GM19467 (cell line): ENCODE data around the gene EPB41L1.

Source experiments
- ATAC-seq: cut with Tn5 transposase; IDR thresholded peaks from one replicate; pipeline ENCODE4 v1.9.1; 2021; ENCODE audit warnings: mild to moderate bottlenecking, moderate library complexity; ENCODE audit not compliant: unreplicated experiment

The EPB41L1 gene

GRCh38 chr20:36275011-36275410, 120.5 kb downstream of the EPB41L1 start:
- no peak for ATAC-seq

GRCh38 chr20:36275441-36276189, 121.1 kb downstream of the EPB41L1 start:
- no peak for ATAC-seq

GRCh38 chr20:36277546-36277945, 123.0 kb downstream of the EPB41L1 start:
- ATAC-seq: no peak

GRCh38 chr20:36279362-36279761, 124.8 kb downstream of the EPB41L1 start:
- no peak for ATAC-seq

- ATAC-seq: no peak
Measured at GRCh38 chr20:36279776-36280175, 125.2 kb downstream of the EPB41L1 start.

GRCh38 chr20:36281785-36282380, 127.3 kb downstream of the EPB41L1 start:
- ATAC-seq: no peak
